ENCODE data around the gene BFSP2. TPM values are rescaled to one million over a fixed set of nuclear protein-coding genes. Genes with fewer than 3 reads are reported as not detected.

The BFSP2 gene
- total RNA-seq, 4 donors from 2014 or later = not detected

GRCh38 chr3:133442518-133442917 lies 42.7 kb downstream of the BFSP2 start:
- Histone ChIP-seq H3K4me1 (no peaks in the 10 kb centered on the region), H3K36me3 (no peaks in the 10 kb centered on the region), H3K27ac (no peak overlapping the region), H3K4me3 (no peak overlapping the region), H3K9me3 (no peaks in the 10 kb centered on the region), H3K27me3 (no peaks in the 10 kb centered on the region)
- intact Hi-C loops (cut with DNase I; ENCODE audit: low total_unique reads) = no loop called here
- no peak for TF ChIP-seq CTCF (IDR thresholded peaks at IDR 0.05)
- no peak for TF ChIP-seq POLR2A (IDR thresholded peaks at IDR 0.05)
- DNase-seq = no peak

GRCh38 chr3:133443649-133444422 lies 44.0 kb downstream of the BFSP2 start:
- intact Hi-C loops (cut with DNase I; ENCODE audit: low total_unique reads) = no loop called here
- Histone ChIP-seq H3K4me1 (no peaks in the 10 kb centered on the region), H3K36me3 (no peaks in the 10 kb centered on the region), H3K4me3 (no peak overlapping the region), H3K9me3 (no peaks in the 10 kb centered on the region), H3K27ac (no peak overlapping the region), H3K27me3 (no peaks in the 10 kb centered on the region)
- no peak for DNase-seq
- TF ChIP-seq POLR2A (IDR thresholded peaks at IDR 0.05) (no peak), CTCF (IDR thresholded peaks at IDR 0.05) (no peak)

GRCh38 chr3:133444423-133444774 lies 44.5 kb downstream of the BFSP2 start:
- Histone ChIP-seq H3K36me3 (no peaks in the 10 kb centered on the region), H3K27ac (no peak overlapping the region), H3K9me3 (no peaks in the 10 kb centered on the region), H3K4me3 (no peak overlapping the region), H3K4me1 (no peaks in the 10 kb centered on the region), H3K27me3 (no peaks in the 10 kb centered on the region)
- intact Hi-C loops (cut with DNase I; ENCODE audit: low total_unique reads) = no loop called here
- DNase-seq = no peak
- no peak for TF ChIP-seq CTCF (IDR thresholded peaks at IDR 0.05)
- TF ChIP-seq POLR2A (IDR thresholded peaks at IDR 0.05) = no peak

- TF ChIP-seq POLR2A (IDR thresholded peaks at IDR 0.05) = no peak
- no peak for TF ChIP-seq CTCF (IDR thresholded peaks at IDR 0.05)
- no peaks in the 10 kb centered on the region for H3K4me1 ChIP-seq
- intact Hi-C loops (cut with DNase I; ENCODE audit: low total_unique reads) = no loop called here
- no peak for DNase-seq
- no peaks in the 10 kb centered on the region for H3K9me3 ChIP-seq
- no peaks in the 10 kb centered on the region for H3K27me3 ChIP-seq
- no peak overlapping the region for H3K27ac ChIP-seq
- no peak overlapping the region for H3K4me3 ChIP-seq
- H3K36me3 ChIP-seq = no peaks in the 10 kb centered on the region
Observed at GRCh38 chr3:133445108-133445507, 45.3 kb downstream of the BFSP2 start.

GRCh38 chr3:133447750-133448477 lies 48.1 kb downstream of the BFSP2 start:
- TF ChIP-seq CTCF (IDR thresholded peaks at IDR 0.05) (no peak), POLR2A (IDR thresholded peaks at IDR 0.05) (no peak)
- H3K36me3 ChIP-seq = no peaks in the 10 kb centered on the region
- no peak overlapping the region for H3K27ac ChIP-seq
- no peaks in the 10 kb centered on the region for H3K27me3 ChIP-seq
- no peaks in the 10 kb centered on the region for H3K4me1 ChIP-seq
- H3K9me3 ChIP-seq = no peaks in the 10 kb centered on the region
- intact Hi-C loops (cut with DNase I; ENCODE audit: low total_unique reads) = no loop called here
- no peak for DNase-seq
- H3K4me3 ChIP-seq = no peak overlapping the region
